K562 (cell line): ENCODE measurements around the gene TMSB10. TPM values are rescaled to one million over a fixed set of nuclear protein-coding genes. Genes with fewer than 3 reads are reported as not detected.

ENCODE experiments used
- E2F1 ChIP-seq: sonication (generic); formaldehyde crosslinking; IDR thresholded peaks from 2 replicates; pipeline ENCODE4 v1.8.1; 2023; ENCODE audit warnings: mild to moderate bottlenecking, missing genetic modification reagents, moderate library complexity
- KAT8 ChIP-seq: fragments of 450-650 bp; IDR thresholded peaks from 2 replicates; pipeline ENCODE4 v1.6.1; 2016; ENCODE audit warnings: low read depth, mild to moderate bottlenecking
- MEIS2 ChIP-seq: fragments of 450-650 bp; IDR thresholded peaks from 2 replicates; pipeline ENCODE4 v1.6.1; 2014; ENCODE audit warnings: mild to moderate bottlenecking; ENCODE audit not compliant: partially characterized antibody
- MLLT1 ChIP-seq, 2 experiments: fragments of 450-650 bp; IDR thresholded peaks; 2 replicates each; pipeline ENCODE4 v1.6.1; 2016
- NR2C2 ChIP-seq, 2 experiments: fragments of 200-800 bp in 1 of 2; sonication (Bioruptor generic) in 1 of 2; sonication (generic) in 1 of 2; formaldehyde crosslinking in 1 of 2; IDR thresholded peaks; 2 replicates each; pipeline versions ENCODE4 v1.6.1 to v1.8.0; 2016 to 2022; ENCODE audit warnings: mild to moderate bottlenecking in 1 of 2, missing compliant biosample characterization in 1 of 2, missing genetic modification characterization in 1 of 2, missing genetic modification reagents in 1 of 2
- PHF8 ChIP-seq: fragments of 200-600 bp; sonication (generic); IDR thresholded peaks from 2 replicates; pipeline ENCODE4 v1.6.1; 2012; ENCODE audit warnings: mixed run types, mild to moderate bottlenecking, inconsistent platforms, low read length, moderate library complexity, borderline replicate concordance
- RFX7 ChIP-seq: fragments of 250-450 bp; sonication (Bioruptor Pico); IDR thresholded peaks from 2 replicates; pipeline ENCODE4 v1.5.1; 2021; ENCODE audit warnings: mild to moderate bottlenecking
- ZFP91 ChIP-seq: sonication (generic); formaldehyde crosslinking; IDR thresholded peaks from 2 replicates; pipeline ENCODE4 v1.8.0; 2022; ENCODE audit warnings: mild to moderate bottlenecking, missing genetic modification reagents
- ZNF316 ChIP-seq: fragments of 450-650 bp; IDR thresholded peaks from 2 replicates; pipeline ENCODE4 v1.6.1; 2016
- polyA plus RNA-seq, 8 experiments: library from polyadenylated mRNA; depleted of rRNA in 4 of 8; stranded (reverse) in 5 of 8; unstranded in 3 of 8; fragments of >200 nt; fragmentation: Nextera tagmentation in 2 of 8; fragmentation: Illumina TruSeq in 1 of 8; extraction: Ambion mirVana in 2 of 8; extraction: Trizol in 1 of 8; gene quantifications; 2 replicates each; pipeline versions ENCODE4 v1.2.1 to v1.2.3, GENCODE V29; 2011 to 2014; ENCODE audit warnings: inconsistent platforms in 1 of 8, missing spikeins in 1 of 8
- total RNA-seq, 7 experiments: library from RNA; depleted of rRNA in 6 of 7; stranded (reverse); fragments of >200 nt in 6 of 7; fragmentation: Illumina TruSeq in 2 of 7; extraction: Trizol in 2 of 7; gene quantifications; 2 replicates each; pipeline versions ENCODE4 v1.2.1 to v1.2.3, GENCODE V29; 2011 to 2021; ENCODE audit warnings: low replicate concordance in 1 of 7

Gene TMSB10
- total and polyA plus RNA-seq, 9 of the 15 experiments (the other 6 are each of a cell fraction or from before 2014, with no cell fraction given) = 382 to 2,226 (median 959) TPM

- TF ChIP-seq ZFP91 (CRISPR knock-in tag) (no peak), KAT8 (no peak), MEIS2 (peak; percentile 51), MLLT1 (IDR thresholded peaks at IDR 0.05) (no peak), ZNF316 (peak; percentile 73), E2F1 (no peak), RFX7 (CRISPR knock-in tag) (no peak), NR2C2 (CRISPR knock-in tag; IDR thresholded peaks at IDR 0.05) (no peak), NR2C2 (tag; IDR thresholded peaks at IDR 0.05) (peak; percentile 65; the same call in 1 of the 2 replicates), PHF8 (0 out of 2 replicates have a peak, but pooled peaks have one; percentile 19)
Observed at GRCh38 chr2:84888401-84889276, 16.8 kb upstream of the TMSB10 start (continued).
